Stimulated activated CD4-positive, alpha-beta T cell treated with anti-CD3 and anti-CD28 coated beads, Interleukin-2, amount 100 ng/mL, for 48 hours (primary cell): ENCODE results near the gene WNT8B.

Source experiments
- DNase-seq, 2 donors: peaks; one replicate each; pipeline ENCODE4 v3.0.0-alpha.2; 2020

The WNT8B gene

DNA sequence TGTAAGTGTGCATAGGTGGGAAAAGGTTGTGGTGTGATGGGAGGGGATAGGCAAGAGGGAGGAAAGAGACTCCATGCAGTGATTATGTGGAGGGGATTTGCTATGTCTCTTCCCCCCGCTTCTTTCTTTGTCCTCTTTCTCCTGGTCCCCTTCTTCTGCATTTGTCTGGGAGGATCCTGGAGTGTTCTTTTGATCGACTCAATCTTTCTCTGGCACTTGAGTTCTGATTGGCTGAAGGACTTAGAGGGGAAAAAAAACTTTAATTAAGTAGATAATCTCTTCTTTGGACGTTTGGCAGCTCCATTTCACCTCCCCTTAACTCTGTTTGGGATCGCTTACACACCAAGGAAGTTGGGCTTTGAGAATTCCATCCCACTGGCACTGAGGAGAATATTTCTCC lies at the start of gene WNT8B:
TSS of gene WNT8B (plus strand) at position 301 of the 400 bp plus-strand sequence. CDS start 160 bp downstream, outside the sequence.
- no peak for DNase-seq

GRCh38 chr10:100413173-100413572 lies 49.6 kb upstream of the WNT8B start:
- DNase-seq: no peak

DNA sequence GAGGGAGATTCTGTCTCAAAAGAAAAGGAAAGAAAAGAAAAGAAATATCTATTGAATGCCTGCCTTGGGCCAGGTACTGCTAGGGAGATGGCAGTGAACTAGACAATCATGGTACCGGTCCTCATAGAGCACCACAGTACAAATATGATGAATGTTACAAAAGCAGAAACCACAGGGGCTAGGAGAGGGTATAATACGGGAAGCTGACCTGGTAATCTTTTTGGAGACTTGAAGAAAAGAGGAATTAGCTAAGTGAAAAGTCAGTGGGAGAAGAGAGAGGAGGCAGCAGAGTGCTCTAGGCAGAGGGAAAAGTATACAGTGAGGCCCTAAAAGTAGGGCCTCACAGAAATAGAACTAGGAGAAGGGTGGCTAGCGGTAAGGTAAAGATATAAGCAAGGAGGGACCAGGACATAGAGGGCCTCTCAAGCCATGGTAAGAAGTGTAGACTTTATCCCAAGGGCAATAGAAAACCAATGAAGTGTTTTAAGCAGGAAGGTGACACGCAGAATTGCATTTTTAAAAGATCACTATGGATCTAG lies 42.8 kb upstream of the WNT8B start:
- no peak for DNase-seq

DNA sequence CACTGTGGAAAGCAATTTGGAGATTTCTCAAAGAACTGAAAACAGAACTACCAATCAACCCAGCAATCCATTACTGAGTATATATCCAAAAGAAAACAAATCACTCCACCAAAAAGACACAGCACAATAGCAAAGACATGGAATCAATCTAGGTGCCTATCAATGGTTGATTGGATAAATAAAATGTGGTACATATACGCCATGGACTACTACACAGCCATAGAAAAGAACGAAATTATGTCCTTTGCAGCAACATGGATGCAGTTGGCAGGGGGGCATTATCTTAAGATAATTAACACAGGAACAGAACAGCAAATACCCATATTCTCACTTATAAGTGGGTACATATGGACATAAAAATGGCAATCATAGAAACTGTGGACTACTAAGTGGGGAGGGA lies 35.4 kb upstream of the WNT8B start:
- no peak for DNase-seq

DNA sequence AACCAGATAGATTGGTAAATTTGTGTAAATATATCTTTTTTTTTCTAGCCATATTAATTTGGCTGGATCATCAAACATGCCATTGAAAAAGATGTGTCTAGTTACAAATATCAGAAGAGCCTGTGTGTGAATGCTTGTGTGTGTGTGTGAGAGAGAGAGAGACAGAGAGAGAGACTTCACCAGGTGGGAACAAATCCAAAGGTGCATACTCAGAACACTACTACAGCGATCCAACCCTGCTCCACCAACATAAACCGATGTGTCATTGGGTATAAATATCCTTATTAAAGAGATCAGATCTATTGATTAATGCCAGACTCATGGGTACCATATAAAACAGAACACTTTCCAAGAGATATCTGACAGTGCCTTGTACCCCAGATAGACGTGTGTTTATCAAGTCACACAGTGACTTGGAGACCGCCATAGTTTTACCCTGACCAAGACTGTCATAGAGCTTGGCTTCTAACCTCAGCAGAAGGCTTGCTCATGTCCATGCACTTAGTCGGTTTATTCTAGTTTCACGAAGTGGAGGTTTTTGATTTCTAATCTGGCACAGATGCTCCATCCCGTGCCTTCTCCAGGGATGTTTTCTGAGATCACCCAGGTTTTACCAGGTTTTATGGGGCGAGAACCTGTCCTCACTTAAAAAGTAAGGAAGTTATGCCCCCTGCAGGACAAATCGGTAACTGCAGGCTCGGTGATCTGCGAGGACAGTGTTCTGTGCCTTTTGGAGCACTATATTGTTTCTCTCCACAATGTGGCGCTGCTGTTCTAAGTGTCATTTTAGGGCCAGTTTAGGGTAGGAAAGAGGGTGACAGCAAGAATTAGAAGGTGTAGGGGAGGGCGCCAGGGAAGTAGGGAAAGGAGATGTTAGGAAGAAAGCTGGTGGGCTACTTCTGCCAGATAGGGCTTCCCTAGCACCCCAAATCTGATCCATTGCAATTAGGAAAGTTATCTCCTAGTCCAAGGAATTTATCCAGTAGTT lies 29.3 kb upstream of the WNT8B start:
- DNase-seq: peak; percentile 99

DNA sequence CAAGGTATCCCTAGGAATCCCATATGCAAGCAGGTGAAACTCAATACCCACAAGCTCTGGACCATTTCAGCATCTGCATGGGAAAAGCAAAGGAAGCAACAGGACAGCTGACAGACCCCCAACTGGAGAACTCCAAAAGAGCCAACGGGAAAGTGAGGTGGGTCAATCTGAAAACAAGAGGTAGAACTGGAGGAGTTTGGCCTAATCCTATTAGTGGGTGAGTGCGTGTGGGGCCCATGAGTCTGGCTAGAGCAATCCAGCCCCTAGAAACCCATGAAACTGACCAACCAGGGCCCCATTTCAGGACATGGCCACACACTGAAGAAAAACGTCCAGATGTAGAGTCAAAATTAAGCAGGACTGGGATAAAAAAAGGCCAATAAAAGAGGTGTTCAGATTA lies 26.6 kb upstream of the WNT8B start:
- no peak for DNase-seq

DNA sequence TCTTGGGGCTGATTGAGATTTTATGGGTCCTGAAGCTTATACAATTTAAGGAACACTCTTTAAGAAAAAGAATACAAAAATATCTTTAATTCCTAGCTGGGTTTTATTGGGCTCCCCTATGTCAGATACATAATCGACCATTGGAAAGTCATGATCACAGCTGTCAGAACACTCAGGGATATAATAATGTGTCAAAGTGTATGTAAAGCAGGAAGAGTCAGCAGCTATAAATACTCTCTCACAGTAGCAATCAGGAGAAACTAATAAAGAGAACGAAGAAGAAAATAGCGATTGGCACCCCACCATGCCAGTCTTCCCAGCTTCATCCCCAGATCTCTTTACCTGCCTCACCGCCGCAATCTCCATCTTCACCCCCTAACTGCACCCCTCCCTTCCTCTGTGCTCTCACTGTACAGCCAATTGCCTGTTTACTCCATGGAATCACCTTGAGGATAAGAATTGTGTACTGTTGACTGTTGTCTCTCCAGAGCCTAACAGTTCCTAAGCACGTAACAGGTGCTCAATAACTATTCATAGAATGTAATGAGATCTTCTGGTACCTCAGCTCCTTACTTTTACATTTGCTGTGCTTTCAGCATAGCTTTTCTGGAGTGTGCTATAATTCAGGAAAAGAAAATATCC lies 24.0 kb upstream of the WNT8B start:
- no peak for DNase-seq

GRCh38 chr10:100442548-100442947 lies 20.3 kb upstream of the WNT8B start:
- no peak for DNase-seq

- no peak for DNase-seq
Measured at GRCh38 chr10:100446130-100446761, 16.6 kb upstream of the WNT8B start.

DNA sequence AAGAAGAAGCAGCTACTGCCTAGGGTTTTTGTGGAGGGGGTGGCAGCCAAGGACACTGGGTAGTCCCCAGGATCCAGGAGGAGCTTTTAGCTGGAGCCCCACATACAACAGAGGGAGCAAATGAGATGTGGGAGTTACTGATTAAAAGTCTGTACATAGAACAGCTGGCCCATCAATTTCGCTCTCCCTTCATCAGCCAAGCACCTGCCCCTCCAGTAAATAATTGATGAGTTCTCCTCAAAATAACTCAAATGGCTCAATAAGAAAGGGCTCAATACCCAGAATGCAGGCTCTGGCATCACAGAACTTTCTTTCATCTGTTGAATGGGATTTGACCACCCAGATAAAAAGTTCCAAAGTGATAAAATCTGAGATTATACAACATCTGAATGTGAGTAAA lies 15.1 kb upstream of the WNT8B start:
- no peak for DNase-seq

- DNase-seq: no peak
Measured at GRCh38 chr10:100448951-100449350, 13.9 kb upstream of the WNT8B start.

- no peak for DNase-seq
Measured at GRCh38 chr10:100468322-100468721, 5.5 kb downstream of the WNT8B start.

GRCh38 chr10:100468978-100469377 lies 6.2 kb downstream of the WNT8B start:
- DNase-seq: no peak

GRCh38 chr10:100469756-100470155 lies 6.9 kb downstream of the WNT8B start:
- DNase-seq: no peak

GRCh38 chr10:100470367-100470766 lies 7.6 kb downstream of the WNT8B start:
- DNase-seq: no peak

GRCh38 chr10:100477970-100478369 lies 15.2 kb downstream of the WNT8B start:
- DNase-seq: no peak

DNA sequence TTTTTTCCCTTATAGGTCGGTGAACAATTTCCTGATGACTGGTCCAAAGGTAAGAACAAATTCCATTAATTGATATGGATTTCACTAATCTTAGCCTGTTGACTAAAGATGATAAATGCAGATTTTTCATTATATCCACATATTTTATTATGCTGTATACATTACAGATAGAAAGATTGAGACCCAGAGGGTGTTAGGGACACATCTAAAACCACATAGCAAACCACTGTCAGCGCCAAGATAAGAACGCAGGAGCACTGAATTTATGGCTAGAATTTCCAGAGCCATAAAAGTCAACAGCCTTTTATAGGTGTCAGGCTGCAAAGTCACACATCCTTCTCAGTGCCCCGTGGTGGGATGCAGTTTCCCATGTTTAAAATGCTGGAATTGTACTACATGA lies 16.2 kb downstream of the WNT8B start:
- DNase-seq: no peak

DNA sequence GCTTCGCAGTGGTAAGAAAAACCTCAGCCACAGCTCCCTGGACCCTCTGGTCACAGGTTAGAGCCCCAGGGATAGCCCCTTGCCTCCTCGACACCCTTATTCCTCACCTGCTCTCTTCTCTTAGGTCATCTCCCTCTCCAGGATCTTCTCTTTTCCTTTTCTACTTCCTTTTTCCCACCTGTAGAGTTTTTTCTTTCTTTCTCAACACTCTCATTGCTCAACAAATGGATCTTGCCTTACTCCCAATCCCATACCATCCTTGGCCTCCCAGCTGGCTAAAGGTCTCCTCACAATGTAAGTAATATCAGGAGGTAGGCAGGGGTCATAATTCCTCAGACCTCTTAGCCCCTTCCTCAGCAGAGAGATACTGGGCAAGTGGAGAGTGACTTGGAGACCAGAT lies 17.2 kb downstream of the WNT8B start:
- no peak for DNase-seq

DNA sequence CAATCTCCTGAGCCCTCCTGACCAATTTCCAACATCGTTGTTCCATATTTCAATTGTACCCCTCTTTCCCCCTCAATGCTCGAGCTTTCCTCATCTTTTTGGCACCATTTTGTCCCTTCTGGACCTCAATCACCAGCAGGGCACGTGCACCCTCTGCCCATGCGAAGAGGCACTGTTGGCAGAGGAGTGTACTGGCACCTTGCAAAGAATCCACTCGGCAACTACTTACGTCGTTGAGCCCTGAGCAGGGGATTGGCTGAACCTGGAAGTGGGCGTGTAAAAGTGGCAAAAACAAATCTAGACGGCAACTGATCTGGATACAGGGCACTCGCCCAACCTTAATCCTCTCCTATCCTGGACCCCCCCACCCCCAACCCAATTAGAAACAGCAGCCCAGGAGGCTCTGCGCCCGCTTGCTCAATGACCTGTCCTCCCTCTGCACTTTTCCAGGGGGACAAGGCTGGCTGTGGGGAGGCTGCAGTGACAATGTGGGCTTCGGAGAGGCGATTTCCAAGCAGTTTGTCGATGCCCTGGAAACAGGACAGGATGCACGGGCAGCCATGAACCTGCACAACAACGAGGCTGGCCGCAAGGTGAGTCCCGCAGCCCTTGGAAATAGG lies 18.8 kb downstream of the WNT8B start:
- DNase-seq: peak; percentile 89 to 92

DNA sequence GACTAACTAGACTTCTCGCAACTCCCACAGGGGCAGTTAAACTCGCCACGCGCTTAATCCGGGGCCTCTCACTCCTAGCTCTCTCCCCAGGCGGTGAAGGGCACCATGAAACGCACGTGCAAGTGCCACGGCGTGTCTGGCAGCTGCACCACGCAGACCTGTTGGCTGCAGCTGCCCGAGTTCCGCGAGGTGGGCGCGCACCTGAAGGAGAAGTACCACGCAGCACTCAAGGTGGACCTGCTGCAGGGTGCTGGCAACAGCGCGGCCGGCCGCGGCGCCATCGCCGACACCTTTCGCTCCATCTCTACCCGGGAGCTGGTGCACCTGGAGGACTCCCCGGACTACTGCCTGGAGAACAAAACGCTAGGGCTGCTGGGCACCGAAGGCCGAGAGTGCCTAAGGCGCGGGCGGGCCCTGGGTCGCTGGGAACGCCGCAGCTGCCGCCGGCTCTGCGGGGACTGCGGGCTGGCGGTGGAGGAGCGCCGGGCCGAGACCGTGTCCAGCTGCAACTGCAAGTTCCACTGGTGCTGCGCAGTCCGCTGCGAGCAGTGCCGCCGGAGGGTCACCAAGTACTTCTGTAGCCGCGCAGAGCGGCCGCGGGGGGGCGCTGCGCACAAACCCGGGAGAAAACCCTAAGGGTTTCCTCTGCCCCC lies 19.5 kb downstream of the WNT8B start:
- DNase-seq: peak; percentile 50 to 67

GRCh38 chr10:100482834-100483185 lies 20.0 kb downstream of the WNT8B start:
- DNase-seq: no peak

- no peak for DNase-seq
Measured at GRCh38 chr10:100483876-100484666, 21.3 kb downstream of the WNT8B start.
